DOHH2 (cell line): ENCODE measurements around the gene TUBB4B.

Experiments
- H3F3A ChIP-seq: fragments of 200-600 bp; sonication (generic), shearing (Covaris generic); 2 replicates; pipeline ENCODE4 v1.6.0; 2016; ENCODE audit warnings: antibody characterized with exemption, mild to moderate bottlenecking; ENCODE audit not compliant: control insufficient read depth, insufficient read depth
- H3K27ac ChIP-seq: fragments of 200-600 bp; sonication (generic); 2 replicates; pipeline ENCODE4 v1.5.1; 2014; ENCODE audit warnings: low read depth, mild to moderate bottlenecking, low read length, moderate library complexity
- H3K27me3 ChIP-seq: fragments of 200-600 bp; sonication (generic); 2 replicates; pipeline ENCODE4 v1.6.1; 2014; ENCODE audit warnings: mild to moderate bottlenecking, low read length, mixed read lengths; ENCODE audit not compliant: control insufficient read depth
- H3K36me3 ChIP-seq: fragments of 200-600 bp; sonication (generic); 2 replicates; pipeline ENCODE4 v1.6.1; 2014; ENCODE audit warnings: mild to moderate bottlenecking, low read length, moderate library complexity, mixed read lengths; ENCODE audit not compliant: control insufficient read depth
- H3K4me1 ChIP-seq: fragments of 200-600 bp; sonication (generic); 2 replicates; pipeline ENCODE4 v1.6.1; 2014; ENCODE audit warnings: mild to moderate bottlenecking, low read length, mixed read lengths; ENCODE audit not compliant: control insufficient read depth
- H3K4me2 ChIP-seq: fragments of 200-600 bp; sonication (generic); 2 replicates; pipeline ENCODE4 v1.6.0; 2014; ENCODE audit warnings: mild to moderate bottlenecking, low read length, moderate library complexity
- H3K4me3 ChIP-seq: fragments of 200-600 bp; sonication (generic); 2 replicates; pipeline ENCODE4 v1.5.1; 2014; ENCODE audit warnings: mild to moderate bottlenecking, low read length, mixed read lengths
- H3K79me2 ChIP-seq: fragments of 200-600 bp; sonication (generic); 2 replicates; pipeline ENCODE4 v1.6.1; 2014; ENCODE audit warnings: mild to moderate bottlenecking, low read length, mixed read lengths; ENCODE audit not compliant: control insufficient read depth
- H3K9me2 ChIP-seq: fragments of 200-600 bp; sonication (generic); replicated peaks from 2 replicates; pipeline ENCODE4 v1.6.1; 2014; ENCODE audit warnings: mild to moderate bottlenecking, low read length, mixed read lengths; ENCODE audit not compliant: control insufficient read depth
- H3K9me3 ChIP-seq: fragments of 200-600 bp; sonication (generic); 2 replicates; pipeline ENCODE4 v1.6.1; 2014; ENCODE audit warnings: antibody characterized with exemption, low read length, mixed read lengths; ENCODE audit not compliant: control insufficient read depth, insufficient read depth
- H4K20me1 ChIP-seq: fragments of 200-600 bp; sonication (generic); 2 replicates; pipeline ENCODE4 v1.6.0; 2014; ENCODE audit warnings: low read depth, mild to moderate bottlenecking, antibody characterized with exemption, low read length, moderate library complexity; ENCODE audit not compliant: control insufficient read depth, insufficient read depth
- EZH2phosphoT487 ChIP-seq: fragments of 200-600 bp; sonication (generic); IDR thresholded peaks from 2 replicates; pipeline ENCODE4 v1.6.1; 2017; ENCODE audit warnings: borderline replicate concordance, mild to moderate bottlenecking, antibody characterized with exemption, low read length, moderate library complexity, mixed read lengths
- TF ChIP-seq, protein P1 (sequence below): fragments of 200-600 bp; sonication (generic); IDR thresholded peaks from one replicate; pipeline ENCODE4 v1.5.1; 2014; ENCODE audit warnings: antibody characterized with exemption, mild to moderate bottlenecking, low read depth, low read length; ENCODE audit not compliant: poor library complexity, severe bottlenecking

The TUBB4B gene

DNA sequence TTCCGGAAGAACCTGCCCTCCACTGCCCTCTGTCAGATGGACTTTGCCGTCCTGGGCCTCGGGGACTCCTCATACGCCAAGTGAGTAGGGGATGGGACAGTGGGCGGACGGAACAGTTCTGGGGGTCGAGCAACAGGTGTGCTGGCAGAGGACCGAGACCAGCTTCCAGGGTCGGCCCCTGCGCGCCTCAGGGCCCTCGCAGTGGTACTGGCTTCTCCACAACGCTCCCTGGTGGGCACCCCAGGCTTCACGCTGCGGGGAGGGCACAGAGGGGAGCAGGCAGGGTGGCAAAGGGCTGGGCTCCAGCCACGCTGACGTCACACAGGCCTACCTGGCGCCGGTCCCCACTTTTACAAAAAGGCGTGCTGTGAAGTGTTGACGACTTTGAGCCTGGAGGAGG is 28.6 kb upstream of the TUBB4B start:
- Histone ChIP-seq H4K20me1 (no peaks in the 10 kb centered on the region), H3K27ac (no peak overlapping the region), H3K9me2 (no peaks in the 10 kb centered on the region), H3K79me2 (peaks cover 9% of the 10 kb centered on the region), H3K4me3 (no peak overlapping the region), H3F3A (no peaks in the 10 kb centered on the region), H3K9me3 (no peaks in the 10 kb centered on the region), H3K4me2 (no peak overlapping the region), H3K36me3 (peaks cover 43% of the 10 kb centered on the region), H3K4me1 (no peaks in the 10 kb centered on the region), H3K27me3 (no peaks in the 10 kb centered on the region)
- TF ChIP-seq, protein P1, sequence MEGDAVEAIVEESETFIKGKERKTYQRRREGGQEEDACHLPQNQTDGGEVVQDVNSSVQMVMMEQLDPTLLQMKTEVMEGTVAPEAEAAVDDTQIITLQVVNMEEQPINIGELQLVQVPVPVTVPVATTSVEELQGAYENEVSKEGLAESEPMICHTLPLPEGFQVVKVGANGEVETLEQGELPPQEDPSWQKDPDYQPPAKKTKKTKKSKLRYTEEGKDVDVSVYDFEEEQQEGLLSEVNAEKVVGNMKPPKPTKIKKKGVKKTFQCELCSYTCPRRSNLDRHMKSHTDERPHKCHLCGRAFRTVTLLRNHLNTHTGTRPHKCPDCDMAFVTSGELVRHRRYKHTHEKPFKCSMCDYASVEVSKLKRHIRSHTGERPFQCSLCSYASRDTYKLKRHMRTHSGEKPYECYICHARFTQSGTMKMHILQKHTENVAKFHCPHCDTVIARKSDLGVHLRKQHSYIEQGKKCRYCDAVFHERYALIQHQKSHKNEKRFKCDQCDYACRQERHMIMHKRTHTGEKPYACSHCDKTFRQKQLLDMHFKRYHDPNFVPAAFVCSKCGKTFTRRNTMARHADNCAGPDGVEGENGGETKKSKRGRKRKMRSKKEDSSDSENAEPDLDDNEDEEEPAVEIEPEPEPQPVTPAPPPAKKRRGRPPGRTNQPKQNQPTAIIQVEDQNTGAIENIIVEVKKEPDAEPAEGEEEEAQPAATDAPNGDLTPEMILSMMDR: peak; percentile 14
- TF ChIP-seq EZH2phosphoT487: no peak

DNA sequence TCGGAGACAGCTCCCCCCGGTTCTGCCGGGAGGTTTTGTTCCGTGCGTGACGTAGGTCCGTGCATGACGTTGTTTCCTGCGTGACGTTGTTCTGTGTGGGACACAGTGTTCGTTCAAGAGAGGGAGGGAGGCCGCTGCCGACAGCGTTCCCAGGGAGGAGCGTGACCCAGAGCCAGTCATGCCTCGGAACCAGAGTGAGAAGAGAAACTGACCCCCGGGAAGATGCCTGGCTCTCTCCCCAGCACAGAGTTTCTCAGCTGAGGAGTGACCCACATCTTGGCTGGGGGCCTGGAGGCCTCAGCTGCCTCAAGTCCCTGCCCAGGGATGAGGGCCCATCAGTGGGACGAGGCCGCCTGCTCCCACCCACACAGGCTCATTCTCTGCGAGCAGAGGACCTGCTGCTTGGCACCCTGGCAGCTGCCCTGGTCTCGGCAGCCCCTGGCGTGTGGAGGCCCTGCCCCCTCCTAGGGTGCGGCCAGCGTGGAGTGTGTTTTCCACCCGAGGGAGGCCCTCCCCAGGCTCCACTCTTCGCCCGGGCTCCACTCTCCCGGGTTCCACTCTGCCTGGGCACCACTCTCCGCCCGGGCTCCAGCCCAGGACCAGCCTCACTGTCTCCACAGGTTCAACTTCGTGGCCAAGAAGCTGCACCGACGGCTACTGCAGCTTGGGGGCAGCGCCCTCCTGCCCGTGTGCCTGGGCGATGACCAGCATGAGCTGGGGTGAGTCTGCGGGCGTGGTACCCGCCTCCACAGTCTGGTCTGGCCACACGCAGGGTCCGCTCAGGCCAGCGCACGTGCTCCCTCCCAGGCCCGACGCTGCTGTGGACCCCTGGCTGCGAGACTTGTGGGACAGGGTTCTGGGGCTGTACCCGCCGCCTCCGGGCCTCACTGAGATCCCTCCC is 27.7 kb upstream of the TUBB4B start:
- Histone ChIP-seq H3K4me1 (no peaks in the 10 kb centered on the region), H3K4me2 (no peak overlapping the region), H3F3A (no peaks in the 10 kb centered on the region), H3K9me3 (no peaks in the 10 kb centered on the region), H3K27me3 (no peaks in the 10 kb centered on the region), H3K4me3 (no peak overlapping the region), H4K20me1 (no peaks in the 10 kb centered on the region), H3K79me2 (peaks cover 5% of the 10 kb centered on the region; the same call in 1 of the 2 replicates), H3K9me2 (no peaks in the 10 kb centered on the region), H3K27ac (no peak overlapping the region), H3K36me3 (peaks cover 43% of the 10 kb centered on the region)
- no peak for TF ChIP-seq EZH2phosphoT487
- TF ChIP-seq, protein P1: peak; percentile 22

DNA sequence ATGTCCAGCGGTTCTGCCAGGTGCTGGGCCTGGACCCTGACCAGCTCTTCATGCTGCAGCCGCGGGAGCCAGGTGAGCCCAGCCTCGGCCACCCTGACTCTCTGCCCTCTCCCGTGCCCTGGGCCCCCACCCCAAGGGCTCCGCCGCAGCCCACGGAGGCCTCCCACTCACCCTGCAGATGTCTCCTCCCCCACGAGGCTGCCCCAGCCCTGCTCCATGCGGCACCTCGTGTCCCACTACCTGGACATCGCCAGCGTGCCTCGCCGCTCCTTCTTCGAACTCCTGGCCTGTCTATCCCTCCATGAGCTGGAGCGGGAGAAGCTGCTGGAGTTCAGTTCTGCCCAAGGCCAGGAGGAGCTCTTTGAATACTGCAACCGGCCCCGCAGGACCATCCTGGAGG is 26.5 kb upstream of the TUBB4B start:
- H3K9me2 ChIP-seq: no peaks in the 10 kb centered on the region
- H3K4me1 ChIP-seq: no peaks in the 10 kb centered on the region
- no peak overlapping the region for H3K27ac ChIP-seq
- H3K9me3 ChIP-seq: no peaks in the 10 kb centered on the region
- no peaks in the 10 kb centered on the region for H4K20me1 ChIP-seq
- peaks cover 36% of the 10 kb centered on the region for H3K36me3 ChIP-seq
- H3F3A ChIP-seq: no peaks in the 10 kb centered on the region; the same call in 1 of the 2 replicates
- no peaks in the 10 kb centered on the region for H3K79me2 ChIP-seq
- H3K27me3 ChIP-seq: no peaks in the 10 kb centered on the region
- TF ChIP-seq EZH2phosphoT487: no peak
- H3K4me3 ChIP-seq: no peak overlapping the region
- H3K4me2 ChIP-seq: no peak overlapping the region
